NCI-H2227 (cell line): Measurements from ENCODE around the gene NFIA.

ENCODE experiments used
- DNase-seq: peaks from one replicate; lab custom pipeline; 2025; ENCODE audit not compliant: unreplicated experiment; lab: John Stamatoyannopoulos, UW

Gene NFIA

DNA sequence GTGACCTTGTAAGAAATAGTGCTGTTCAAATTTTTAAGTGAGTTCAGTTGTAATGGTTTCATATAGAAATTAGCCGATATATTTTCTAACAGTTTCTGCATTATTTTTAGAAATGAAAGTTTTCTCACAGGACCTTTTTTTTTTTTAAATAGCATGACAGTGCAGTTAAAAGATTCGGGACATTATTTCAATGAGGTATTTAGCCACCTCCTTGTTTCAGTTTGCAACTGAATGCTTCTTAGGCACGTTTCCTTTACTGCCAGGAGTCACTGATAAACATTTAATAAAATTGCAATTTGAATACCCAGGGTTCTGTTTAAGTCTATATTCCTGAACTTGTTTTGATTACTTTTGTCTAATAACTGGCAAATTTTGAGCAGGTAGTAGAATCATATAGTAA is 337.9 kb downstream of the NFIA start:
- no peak for DNase-seq

DNA sequence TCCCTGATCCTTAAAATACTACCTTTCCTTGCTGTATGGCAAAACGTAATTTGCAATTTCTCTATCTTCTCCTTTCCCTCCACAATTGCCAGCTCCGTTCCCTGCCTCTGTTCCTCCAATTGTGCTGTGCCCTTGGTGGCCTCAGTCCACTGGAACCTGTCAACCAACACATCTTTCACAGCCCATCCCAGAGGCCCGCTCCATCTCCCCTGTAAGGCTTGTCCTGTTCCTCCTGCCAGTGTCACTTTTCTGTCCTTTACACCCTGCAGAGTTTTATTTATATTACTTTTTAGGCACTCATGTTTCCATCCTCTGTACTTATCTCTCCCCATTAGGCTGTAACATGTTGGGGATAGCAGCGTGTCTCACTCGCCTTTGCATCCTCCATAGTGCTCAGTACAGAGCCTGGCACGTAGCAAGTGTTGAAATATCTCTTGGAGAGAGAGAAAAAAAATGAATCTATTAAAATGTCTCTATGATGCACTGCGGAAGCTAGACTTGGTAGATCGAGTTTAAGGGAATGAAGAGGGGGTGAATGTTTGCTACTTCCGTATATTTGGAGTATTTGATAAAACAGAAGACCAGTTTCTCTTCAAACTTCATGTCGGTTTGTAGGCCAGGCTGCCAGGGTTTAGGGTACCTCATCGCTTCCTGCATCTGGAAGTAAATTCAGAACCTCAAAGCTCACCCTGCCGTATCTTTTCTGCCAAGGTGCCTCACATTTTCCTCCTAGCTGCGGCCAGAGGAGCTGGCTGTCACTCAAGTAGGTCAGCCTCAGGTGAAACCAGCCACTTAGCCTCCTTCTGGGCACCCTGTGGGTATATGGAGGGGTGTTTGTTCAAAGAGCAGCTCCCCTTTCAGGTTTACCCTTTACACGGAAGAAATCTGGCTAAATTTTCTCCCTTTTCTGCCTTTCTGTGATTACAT is 338.8 kb downstream of the NFIA start:
- no peak for DNase-seq

DNA sequence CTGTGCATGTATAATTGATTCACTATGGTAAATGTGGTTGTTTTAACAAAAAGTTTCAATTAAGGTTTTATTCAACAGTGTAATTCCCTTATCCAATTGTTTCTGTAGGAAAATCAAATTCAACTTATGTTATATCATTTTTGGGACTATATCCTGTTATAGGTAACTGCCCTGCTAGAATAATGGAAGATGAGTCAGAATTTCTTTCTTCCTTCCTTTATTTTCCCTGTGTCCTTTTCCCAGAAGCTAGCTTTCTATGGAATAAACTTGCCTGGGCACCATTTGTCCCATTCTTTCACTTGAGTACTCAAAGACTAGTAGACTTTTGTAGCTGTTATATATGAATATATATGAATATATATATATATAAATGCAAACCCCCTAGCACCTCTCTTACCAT is 341.3 kb downstream of the NFIA start:
- no peak for DNase-seq

DNA sequence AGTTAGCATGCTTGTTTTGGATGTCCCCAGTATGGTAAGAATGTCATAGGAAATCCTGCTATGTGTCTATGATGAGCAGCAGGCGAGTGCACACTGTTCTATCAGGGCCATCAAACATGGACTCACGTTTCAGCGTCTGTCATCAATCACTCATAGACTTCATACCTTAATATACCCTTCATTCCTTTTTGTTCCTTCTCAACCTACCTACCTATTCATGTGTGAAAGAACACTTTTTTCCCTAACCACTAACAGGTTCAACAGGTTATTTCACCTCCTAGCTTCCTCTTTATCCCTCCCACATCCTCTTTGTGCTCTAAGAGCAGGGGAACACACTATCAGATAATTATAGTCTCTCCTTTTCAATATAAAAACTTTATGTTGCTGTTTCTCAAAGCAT is 342.0 kb downstream of the NFIA start:
- DNase-seq, result no peak

DNA sequence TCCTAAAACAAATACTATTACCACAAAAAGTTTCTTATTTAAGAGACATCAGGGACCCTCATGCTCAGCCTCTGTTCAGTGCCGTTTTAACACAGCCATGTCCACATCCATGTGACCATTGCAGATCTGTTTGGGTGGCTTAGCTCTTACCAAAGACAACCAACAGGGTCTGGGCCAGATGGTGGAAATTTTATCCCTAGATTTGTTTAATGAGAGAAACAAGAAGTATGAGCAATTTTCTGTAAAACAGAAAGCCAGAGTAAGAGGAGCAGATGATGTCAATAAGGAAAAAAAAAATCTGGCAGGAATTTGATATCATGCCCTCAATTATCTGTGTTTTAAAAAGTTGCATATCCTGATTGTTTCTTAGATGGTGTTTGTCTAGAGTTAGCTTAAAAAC is 342.7 kb downstream of the NFIA start:
- no peak for DNase-seq

DNA sequence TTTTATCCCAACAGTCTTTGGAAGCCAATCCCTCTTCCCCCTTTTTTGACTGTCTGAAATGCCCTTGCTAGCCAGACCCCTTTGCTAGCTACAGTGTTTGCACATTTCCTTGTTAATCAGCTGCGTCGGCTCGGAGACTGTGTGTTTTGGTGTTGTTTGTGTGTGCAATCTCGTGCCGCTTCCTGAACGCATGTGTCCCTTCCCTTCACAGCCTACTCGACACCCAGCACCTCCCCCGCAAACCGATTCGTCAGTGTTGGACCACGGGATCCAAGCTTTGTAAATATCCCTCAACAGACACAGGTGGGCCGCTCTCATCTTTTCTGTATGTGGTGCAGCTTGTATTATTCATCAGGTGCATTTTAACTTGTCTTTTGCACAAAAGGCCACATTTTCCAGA is 343.9 kb downstream of the NFIA start:
- DNase-seq, result no peak

DNA sequence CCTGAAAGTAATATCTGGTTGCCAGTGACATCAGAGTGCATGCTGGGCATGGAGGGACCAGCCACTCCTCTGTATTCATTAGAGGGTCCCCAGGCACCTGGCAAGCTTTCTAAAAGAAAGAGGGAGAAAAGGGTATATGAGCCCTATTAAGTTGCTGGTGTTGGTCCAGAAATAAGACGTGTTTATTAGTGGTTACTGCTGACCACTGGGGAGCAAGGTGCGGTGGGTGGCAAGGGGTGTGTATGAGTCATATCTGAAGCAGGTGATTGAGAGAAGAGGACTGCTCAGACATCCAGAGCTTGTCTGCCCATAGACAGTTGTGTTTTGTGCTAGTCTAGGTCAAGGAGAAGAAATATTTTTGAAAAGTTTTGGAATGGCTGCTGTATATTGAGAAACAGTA is 344.5 kb downstream of the NFIA start:
- DNase-seq, result no peak

DNA sequence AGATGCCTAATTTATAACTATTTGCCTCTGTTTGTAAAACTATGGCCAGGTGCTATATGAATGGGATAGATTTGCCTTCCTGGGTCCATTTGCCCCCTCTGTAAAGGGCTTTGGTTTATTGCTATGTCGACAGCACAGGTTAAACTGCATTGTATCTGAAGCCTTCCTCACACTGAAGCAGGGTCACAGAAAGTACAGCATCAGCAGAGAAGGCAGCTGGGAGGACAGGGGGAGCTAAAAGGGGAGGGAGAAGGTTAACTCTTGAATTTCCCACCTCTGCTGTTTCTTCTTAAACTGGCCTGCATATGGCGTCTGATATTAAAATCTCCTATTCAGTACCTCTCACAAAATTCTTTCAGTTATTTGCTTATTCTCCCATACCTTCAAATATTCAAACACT is 345.1 kb downstream of the NFIA start:
- no peak for DNase-seq

DNA sequence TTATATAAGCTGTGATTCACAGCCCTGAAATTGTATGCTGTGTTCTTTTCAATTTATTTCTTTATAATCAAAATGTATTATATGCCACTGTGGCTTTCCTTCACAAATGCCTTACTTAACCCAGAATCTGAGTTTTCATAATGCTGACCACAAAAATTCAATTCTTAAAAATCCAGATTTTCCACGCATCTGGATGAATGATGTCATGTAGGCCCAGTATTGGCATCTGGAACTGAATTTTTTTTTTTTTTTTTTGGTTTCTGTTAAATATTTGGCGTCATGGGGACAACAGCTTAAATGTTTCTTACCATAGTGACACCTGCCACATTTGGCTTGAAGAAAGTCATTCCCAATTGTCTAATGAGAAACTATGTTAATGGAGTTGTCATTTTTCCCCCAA is 345.8 kb downstream of the NFIA start:
- DNase-seq, result no peak

DNA sequence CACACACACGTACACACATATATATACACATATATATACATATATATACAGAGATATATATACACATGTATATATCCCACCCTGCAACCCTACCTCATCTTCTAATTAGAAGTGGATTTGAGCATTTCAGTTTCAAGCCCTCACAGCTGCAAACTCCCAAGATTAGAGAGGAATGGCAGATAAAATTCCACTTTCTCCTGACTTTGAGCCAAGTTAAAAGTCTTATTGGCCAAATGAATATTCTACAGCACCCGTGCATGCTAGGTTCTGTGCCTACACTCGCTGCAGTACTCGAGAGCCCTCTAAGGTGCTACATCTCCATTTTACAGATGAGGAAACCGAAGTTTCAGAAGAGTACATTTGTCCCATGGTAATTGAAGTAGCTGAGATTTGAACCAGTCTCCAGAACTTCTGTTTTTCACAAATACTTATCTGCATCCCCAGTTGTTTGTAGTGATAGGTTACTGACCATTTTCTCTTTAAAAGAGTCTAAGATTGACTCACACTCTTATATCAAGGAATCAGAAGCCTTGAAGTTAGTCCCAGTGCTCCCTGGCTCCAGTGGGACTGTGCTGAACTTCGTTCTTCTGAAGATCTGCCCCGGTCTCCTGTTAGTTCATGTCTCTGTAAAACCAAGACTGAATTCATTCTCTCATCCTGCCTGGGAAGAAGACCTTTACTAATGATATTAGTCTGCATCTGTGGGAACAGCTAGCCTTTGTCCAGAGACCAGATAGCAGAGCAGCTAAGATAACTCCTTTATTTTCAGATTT is 350.4 kb downstream of the NFIA start:
- DNase-seq, result no peak

DNA sequence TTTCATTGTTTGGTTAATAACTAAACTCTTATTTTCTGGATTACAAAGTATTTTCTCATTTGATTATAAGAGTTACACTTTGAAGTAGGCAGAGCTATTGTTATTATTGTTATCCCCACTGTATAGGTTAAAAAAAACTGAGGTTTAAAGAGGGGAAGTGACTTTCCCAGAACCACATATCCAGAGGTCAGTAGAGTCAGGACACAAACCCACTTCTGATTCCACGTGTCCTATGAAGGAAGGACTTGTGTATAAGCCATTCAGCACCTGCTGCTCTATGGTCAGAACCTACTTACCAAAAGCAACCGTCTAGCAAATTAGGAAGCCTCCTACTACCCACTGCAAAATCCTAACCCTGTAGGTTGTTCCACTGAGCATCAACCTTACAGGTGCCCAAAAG is 351.3 kb downstream of the NFIA start:
- DNase-seq, result no peak

DNA sequence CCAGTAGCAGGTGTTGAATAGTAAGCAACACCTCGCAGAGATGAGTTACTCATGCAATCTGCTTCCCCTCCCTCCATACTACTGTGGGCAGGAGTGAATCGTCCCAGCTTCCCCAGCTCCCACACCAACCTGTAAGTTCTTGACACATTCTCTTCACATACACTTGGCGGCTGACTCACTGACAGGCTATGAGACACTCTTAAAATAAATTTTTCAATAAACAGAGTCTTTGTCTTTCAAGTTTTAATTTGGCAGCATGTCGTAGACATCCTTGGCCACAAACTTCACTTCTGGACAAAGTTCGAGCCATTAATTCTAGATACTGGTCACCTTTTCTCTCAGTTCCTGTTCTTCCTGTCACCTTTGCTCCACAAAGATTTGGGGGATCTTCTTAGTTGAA is 351.9 kb downstream of the NFIA start:
- no peak for DNase-seq

DNA sequence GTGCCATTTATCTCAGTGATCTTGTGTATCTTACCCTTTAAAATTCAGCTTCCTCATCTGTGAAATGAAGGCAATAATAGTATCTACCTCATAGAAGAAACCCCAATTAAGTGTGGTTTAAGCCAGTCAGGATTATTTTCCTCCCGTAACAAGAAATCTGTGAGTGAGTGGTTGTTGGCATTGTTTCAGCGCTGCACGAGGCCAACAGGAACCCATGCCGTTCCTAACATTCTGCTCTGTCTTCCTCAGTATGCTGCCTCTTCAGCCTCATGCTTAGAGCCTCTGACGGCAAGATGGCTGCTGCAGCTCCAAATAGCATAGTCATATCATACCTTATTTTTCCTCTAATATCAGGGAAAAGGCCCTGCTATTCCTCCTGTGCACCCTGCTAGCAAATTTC is 352.9 kb downstream of the NFIA start:
- DNase-seq, result no peak

DNA sequence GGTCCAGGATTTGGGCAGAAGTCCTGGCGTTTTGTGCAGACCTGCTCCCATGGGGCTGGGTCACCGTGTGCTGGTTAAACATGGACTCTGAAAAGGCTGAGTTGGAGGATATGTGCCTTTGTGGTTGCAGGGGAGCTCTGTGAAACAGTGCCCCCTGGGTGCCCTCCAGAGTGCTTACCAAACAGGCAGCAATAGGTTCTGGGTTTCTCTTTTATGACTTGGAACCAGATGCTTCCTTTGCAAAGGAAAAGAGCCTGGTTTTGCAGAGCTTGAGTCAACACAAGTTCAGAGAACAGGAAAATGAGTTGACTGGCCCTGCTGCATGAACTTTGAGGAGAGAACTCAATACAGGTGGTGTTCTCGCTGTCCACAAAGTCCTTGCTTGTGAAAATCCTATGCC is 353.7 kb downstream of the NFIA start:
- DNase-seq, result no peak

DNA sequence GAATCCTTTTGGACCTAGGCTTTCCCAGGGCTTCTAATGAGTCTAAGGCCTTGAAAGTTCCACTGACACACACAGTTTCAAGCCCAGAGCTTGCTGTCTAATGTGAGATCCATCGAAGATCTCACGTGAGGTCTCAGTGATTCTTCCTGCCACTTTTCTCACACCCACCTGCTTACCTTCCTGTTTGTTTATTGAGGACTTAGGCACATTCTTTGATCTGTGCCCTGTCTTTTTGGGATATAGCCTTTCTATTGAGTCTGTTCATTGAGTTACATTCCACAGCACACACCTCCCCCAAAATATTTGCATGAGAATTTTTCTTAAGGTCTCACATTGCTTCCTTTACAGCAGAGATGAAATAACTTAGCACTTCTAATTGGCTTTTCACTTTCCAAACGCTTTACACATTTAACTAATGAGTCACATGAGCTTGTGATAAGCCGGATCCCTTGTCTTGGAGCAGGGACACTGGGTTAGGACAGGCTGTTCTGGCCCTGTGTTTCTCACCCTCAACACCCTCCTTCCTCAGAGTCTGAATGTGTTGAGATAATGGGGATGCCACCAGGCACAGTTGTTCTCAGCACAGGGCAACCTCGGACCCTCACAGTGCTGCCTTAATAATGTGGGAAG is 354.2 kb downstream of the NFIA start:
- DNase-seq, result no peak

DNA sequence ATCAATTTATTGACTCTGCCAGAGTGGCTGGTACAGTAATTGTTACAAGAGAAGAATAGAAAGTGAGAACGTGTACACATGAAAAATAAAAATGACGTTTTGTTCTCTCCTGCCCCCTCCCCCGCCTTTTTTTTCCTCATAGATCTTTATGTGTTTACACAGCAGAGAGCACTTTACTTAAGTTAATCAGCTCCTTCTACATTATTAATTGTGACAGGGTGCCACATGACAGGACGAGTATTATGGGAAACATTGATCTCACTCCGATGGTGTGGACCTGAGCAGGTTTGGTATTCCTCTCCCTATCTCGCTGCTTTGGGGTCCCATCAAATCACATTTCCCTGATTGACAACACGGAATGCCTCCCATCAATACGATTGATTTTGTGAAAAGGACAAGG is 356.9 kb downstream of the NFIA start:
- DNase-seq, result no peak

DNA sequence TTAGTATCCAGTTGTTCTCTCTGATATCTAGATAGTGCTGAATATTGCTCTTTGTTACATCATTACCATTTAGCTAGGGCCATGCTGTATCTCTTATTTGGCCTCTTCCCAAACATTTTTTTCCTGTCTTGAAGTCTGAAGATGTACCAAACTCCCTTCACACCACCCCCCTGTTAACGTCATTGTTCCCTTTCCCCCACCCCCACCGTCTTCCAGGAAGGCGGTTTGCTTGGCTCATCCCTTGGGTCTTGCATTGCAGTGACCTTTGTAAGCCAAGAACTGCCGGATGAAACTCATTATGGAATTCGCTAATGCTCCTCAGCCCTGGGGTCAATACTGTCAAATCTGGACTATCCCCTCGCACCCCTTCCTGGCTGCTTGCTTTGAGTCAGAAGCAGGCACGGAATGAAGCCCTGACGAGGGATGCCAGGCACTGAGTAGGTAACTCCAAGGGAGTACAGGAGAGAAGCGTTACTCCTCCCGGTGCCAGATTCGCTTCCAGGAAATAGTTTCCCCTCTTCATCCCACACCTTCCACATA is 359.4 kb downstream of the NFIA start:
- DNase-seq, result no peak

DNA sequence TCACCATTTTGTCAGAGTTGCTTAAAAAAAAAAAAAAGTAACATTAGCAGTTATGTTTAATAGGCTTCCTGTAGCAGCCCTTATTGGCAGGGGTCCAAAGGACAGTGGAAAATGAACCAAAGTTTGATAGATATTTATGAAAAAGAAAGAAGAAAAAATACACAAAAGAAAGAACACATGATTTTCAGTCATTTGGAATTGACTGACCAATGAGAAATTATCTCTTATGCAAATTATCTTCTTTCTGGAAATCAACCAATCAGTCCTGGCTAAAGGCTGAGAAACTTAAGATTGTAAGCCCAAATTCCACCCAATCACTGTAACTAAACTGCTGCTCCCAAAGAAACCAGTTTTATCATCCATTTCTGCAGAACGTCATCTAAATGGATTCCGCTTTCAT is 360.2 kb downstream of the NFIA start:
- DNase-seq, result no peak

DNA sequence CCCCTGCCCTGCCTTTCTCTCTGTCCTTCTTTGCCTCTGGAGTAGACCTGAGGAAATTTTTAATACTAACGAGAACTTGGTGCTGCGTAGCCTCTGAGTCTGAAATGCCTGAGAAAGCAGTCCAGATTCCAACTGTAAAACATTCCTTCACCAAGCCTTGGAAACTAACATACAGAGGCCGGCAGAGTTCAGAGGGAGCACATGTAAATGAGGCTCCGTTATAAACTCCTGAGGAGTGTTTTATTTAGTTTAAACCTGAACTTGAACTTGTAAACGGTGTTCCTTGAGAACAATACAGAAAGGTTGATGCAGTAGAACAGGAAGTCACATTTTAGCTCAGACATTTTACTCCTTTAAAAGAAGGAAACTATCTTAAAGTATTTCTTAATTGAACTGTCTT is 361.9 kb downstream of the NFIA start:
- no peak for DNase-seq

DNA sequence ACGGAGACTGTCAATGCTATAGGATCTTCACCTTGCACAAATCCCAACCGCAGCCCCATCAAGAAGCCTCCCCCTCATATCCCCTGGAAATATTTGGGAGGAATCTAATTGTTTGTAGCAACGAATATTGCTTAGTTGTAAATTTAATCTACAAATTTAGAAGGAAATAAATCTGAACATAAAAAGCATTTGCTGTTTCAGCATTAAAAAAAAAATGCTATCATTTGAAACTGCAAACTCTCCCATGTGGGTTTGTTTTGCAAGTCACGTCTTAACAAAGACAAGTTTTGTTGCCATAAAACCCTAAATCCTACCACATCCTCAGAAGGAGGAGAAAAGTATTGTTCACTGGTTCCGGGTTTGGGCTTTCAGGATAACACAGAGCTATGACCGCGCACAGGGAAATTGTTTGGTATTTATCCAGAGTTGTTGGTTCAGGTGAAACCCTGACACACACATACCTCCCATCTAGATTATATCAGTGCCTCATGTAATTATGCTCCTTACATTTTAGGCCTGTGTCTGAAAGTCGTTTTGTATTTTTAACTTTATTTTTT is 363.0 kb downstream of the NFIA start:
- no peak for DNase-seq

DNA sequence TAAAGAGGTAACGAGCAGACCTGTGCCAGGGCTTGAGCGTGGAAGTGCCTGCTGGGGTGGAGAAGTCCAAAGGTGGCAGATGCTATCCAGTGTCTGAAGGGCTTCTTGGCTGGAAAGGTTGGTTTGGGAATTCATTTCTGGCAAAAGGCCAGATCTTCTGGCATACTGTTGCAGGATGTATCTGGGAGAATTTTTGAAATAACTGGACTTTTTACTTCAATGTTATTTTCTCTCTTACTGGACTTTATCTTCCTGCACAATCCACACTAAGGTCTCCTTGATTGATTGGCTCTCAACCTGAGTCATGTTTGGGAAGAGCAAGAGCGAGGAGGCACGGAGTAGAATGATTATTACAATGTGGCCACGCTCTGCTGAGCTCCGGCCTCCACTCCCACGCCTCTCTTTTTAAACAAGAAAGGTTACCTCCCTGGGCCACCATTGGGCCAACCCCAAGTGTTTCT is 364.2 kb downstream of the NFIA start:
- DNase-seq, result no peak
